Neural cell (in vitro differentiated cells): Measurements from ENCODE around the gene ZG16B.

Source experiments
- CTCF ChIP-seq: fragments of 450-650 bp; IDR thresholded peaks from 2 replicates; pipeline ENCODE4 v1.5.1; 2014; ENCODE audit warnings: antibody characterized with exemption, mild to moderate bottlenecking, moderate library complexity; ENCODE audit not compliant: poor library complexity, severe bottlenecking
- EZH2 ChIP-seq: fragments of 200-600, 300-800 bp; shearing (Covaris generic), sonication (generic); IDR thresholded peaks from 2 replicates; pipeline ENCODE4 v1.6.1; 2014; ENCODE audit warnings: antibody characterized with exemption, low read length, borderline replicate concordance, mild to moderate bottlenecking; ENCODE audit not compliant: insufficient read depth, poor library complexity, severe bottlenecking
- MXI1 ChIP-seq: fragments of 450-650 bp; conservative IDR thresholded peaks from 2 replicates; pipeline ENCODE4 v1.6.1; 2014; ENCODE audit warnings: antibody characterized with exemption, mild to moderate bottlenecking; ENCODE audit not compliant: poor library complexity, severe bottlenecking
- POLR2AphosphoS5 ChIP-seq: IDR thresholded peaks from 2 replicates; pipeline ENCODE4 v1.6.1; 2012
- REST ChIP-seq: IDR thresholded peaks from 2 replicates; pipeline ENCODE4 v1.6.1; 2012; ENCODE audit warnings: borderline replicate concordance
- TAF1 ChIP-seq: IDR thresholded peaks from 2 replicates; pipeline ENCODE4 v1.6.1; 2012; ENCODE audit warnings: low read depth

GRCh38 chr16:2831203-2831602, 1.1 kb downstream of the ZG16B start:
- TF ChIP-seq CTCF (no peak), REST (no peak), MXI1 (no peak), POLR2AphosphoS5 (no peak), EZH2 (no peak), TAF1 (no peak)
